Neural progenitor cell (in vitro differentiated cells): ENCODE results near the gene WNT8B. TPM values are rescaled to one million over a fixed set of nuclear protein-coding genes. Genes with fewer than 3 reads are reported as not detected.

Experiments
- DNase-seq: peaks from one replicate; pipeline ENCODE4 v3.0.0-alpha.2; 2016; ENCODE audit warnings: low spot score
- H2AFZ ChIP-seq: fragments of 200-600 bp; sonication (generic); replicated peaks from 2 replicates; pipeline ENCODE4 v1.6.1; 2016; ENCODE audit warnings: antibody characterized with exemption
- H3F3A ChIP-seq: fragments of 200-600 bp; sonication (generic); 2 replicates; pipeline ENCODE4 v1.6.1; 2016; ENCODE audit warnings: antibody characterized with exemption, low read depth
- H3K27ac ChIP-seq: fragments of 200-600 bp; sonication (generic); 2 replicates; pipeline ENCODE4 v1.5.1; 2016; ENCODE audit warnings: mild to moderate bottlenecking
- H3K27me3 ChIP-seq: fragments of 200-600 bp; sonication (generic); 2 replicates; pipeline ENCODE4 v1.6.1; 2016; ENCODE audit warnings: mild to moderate bottlenecking, moderate library complexity
- H3K36me3 ChIP-seq: fragments of 200-600 bp; sonication (generic); 2 replicates; pipeline ENCODE4 v1.5.1; 2016
- H3K4me1 ChIP-seq: fragments of 200-600 bp; sonication (generic); 2 replicates; pipeline ENCODE4 v1.6.1; 2016; ENCODE audit warnings: mixed run types
- H3K4me2 ChIP-seq: fragments of 200-600 bp; sonication (generic); 2 replicates; pipeline ENCODE4 v1.6.1; 2016
- H3K4me3 ChIP-seq: fragments of 200-600 bp; sonication (generic); 2 replicates; pipeline ENCODE4 v1.5.1; 2016
- H3K79me2 ChIP-seq: fragments of 200-600 bp; sonication (generic); 2 replicates; pipeline ENCODE4 v1.6.1; 2016; ENCODE audit warnings: low read depth
- H3K9ac ChIP-seq: fragments of 200-600 bp; sonication (generic); 2 replicates; pipeline ENCODE4 v1.6.1; 2016
- H3K9me3 ChIP-seq: fragments of 200-600 bp; sonication (generic); 2 replicates; pipeline ENCODE4 v1.5.1; 2016; ENCODE audit warnings: low read depth
- H4K20me1 ChIP-seq: fragments of 200-600 bp; sonication (generic); 2 replicates; pipeline ENCODE4 v1.6.1; 2016; ENCODE audit warnings: low read depth
- H3K27ac Mint-ChIP-seq: 3 replicates; pipeline ENCODE4 v1.8.0; 2021; ENCODE audit warnings: mixed read lengths
- H3K27me3 Mint-ChIP-seq: 2 replicates; pipeline ENCODE4 v1.8.0; 2022; ENCODE audit warnings: low read depth, mild to moderate bottlenecking, inconsistent platforms, moderate library complexity, mixed read lengths; ENCODE audit not compliant: insufficient read depth
- H3K36me3 Mint-ChIP-seq: 3 replicates; pipeline ENCODE4 v1.8.0; 2021; ENCODE audit warnings: mixed read lengths
- H3K4me1 Mint-ChIP-seq: 3 replicates; pipeline ENCODE4 v1.8.0; 2021; ENCODE audit warnings: mixed read lengths
- H3K4me3 Mint-ChIP-seq: 3 replicates; pipeline ENCODE4 v1.8.0; 2021; ENCODE audit warnings: mild to moderate bottlenecking, moderate library complexity, mixed read lengths
- H3K9me3 Mint-ChIP-seq: 3 replicates; pipeline ENCODE4 v1.8.0; 2020; ENCODE audit warnings: mixed read lengths
- CTCF ChIP-seq: fragments of 200-600 bp; sonication (generic); IDR thresholded peaks from 2 replicates; pipeline ENCODE4 v1.5.1; 2017; ENCODE audit warnings: antibody characterized with exemption, mild to moderate bottlenecking
- EZH2 ChIP-seq: fragments of 200-600 bp; sonication (generic); IDR thresholded peaks from 2 replicates; pipeline ENCODE4 v1.6.1; 2017; ENCODE audit warnings: antibody characterized with exemption, mild to moderate bottlenecking, moderate library complexity
- EZH2phosphoT487 ChIP-seq: fragments of 200-600 bp; sonication (generic); IDR thresholded peaks from 2 replicates; pipeline ENCODE4 v1.6.1; 2017; ENCODE audit warnings: antibody characterized with exemption
- total RNA-seq: library from RNA; depleted of rRNA; stranded (reverse); fragments of >200 nt; gene quantifications from 2 replicates; pipeline ENCODE4 v1.2.3, GENCODE V29; 2015; ENCODE audit warnings: low replicate concordance

WNT8B gene
- total RNA-seq, 1 donor from 2014 or later = 5.8 TPM

GRCh38 chr10:100490531-100490930 lies 27.7 kb downstream of the WNT8B start:
- no peak overlapping the region for H3K4me2 ChIP-seq
- no peak overlapping the region for H3K4me3 ChIP-seq
- no peak for DNase-seq
- H3K27ac ChIP-seq = no peak overlapping the region
- Mint-ChIP-seq H3K27ac (no peak overlapping the region), H3K4me1 (peaks cover 40% of the 10 kb centered on the region), H3K4me3 (no peak overlapping the region), H3K27me3 (peaks cover 14% of the 10 kb centered on the region), H3K36me3 (peaks cover 48% of the 10 kb centered on the region), H3K9me3 (no peaks in the 10 kb centered on the region)
- peaks cover 85% of the 10 kb centered on the region for H3K27me3 ChIP-seq
- H3K9ac ChIP-seq = no peak overlapping the region
- no peaks in the 10 kb centered on the region for H3K36me3 ChIP-seq
- H3K9me3 ChIP-seq = no peaks in the 10 kb centered on the region
- no peak overlapping the region for H2AFZ ChIP-seq
- H3K4me1 ChIP-seq = peaks cover 19% of the 10 kb centered on the region
- peaks cover 25% of the 10 kb centered on the region for H3F3A ChIP-seq
- TF ChIP-seq CTCF (no peak), EZH2 (no peak), EZH2phosphoT487 (no peak)
- peaks cover 7% of the 10 kb centered on the region for H4K20me1 ChIP-seq
- H3K79me2 ChIP-seq = no peaks in the 10 kb centered on the region

GRCh38 chr10:100496567-100496966 lies 33.8 kb downstream of the WNT8B start:
- Histone ChIP-seq H3F3A (peaks cover 2% of the 10 kb centered on the region), H3K27me3 (peaks cover 54% of the 10 kb centered on the region), H3K9me3 (no peaks in the 10 kb centered on the region), H4K20me1 (no peaks in the 10 kb centered on the region), H3K27ac (no peak overlapping the region), H3K4me1 (peaks cover 6% of the 10 kb centered on the region), H2AFZ (no peak overlapping the region), H3K9ac (no peak overlapping the region), H3K4me2 (no peak overlapping the region), H3K4me3 (no peak overlapping the region), H3K79me2 (no peaks in the 10 kb centered on the region), H3K36me3 (no peaks in the 10 kb centered on the region)
- no peak for TF ChIP-seq EZH2
- no peak for TF ChIP-seq CTCF
- no peak for TF ChIP-seq EZH2phosphoT487
- H3K9me3 Mint-ChIP-seq = peaks cover 2% of the 10 kb centered on the region
- no peak overlapping the region for H3K4me3 Mint-ChIP-seq
- no peak for DNase-seq
- peaks cover 5% of the 10 kb centered on the region for H3K27me3 Mint-ChIP-seq
- peaks cover 49% of the 10 kb centered on the region for H3K36me3 Mint-ChIP-seq
- H3K27ac Mint-ChIP-seq = no peak overlapping the region
- H3K4me1 Mint-ChIP-seq = peaks cover 29% of the 10 kb centered on the region

- TF ChIP-seq CTCF (no peak), EZH2 (no peak), EZH2phosphoT487 (no peak)
- no peaks in the 10 kb centered on the region for H3K9me3 ChIP-seq
- H3K4me3 ChIP-seq = no peak overlapping the region
- H3K27me3 ChIP-seq = peaks cover 44% of the 10 kb centered on the region
- no peak for DNase-seq
- H3F3A ChIP-seq = peaks cover 17% of the 10 kb centered on the region
- Mint-ChIP-seq H3K36me3 (peaks cover 50% of the 10 kb centered on the region), H3K27me3 (peaks cover 5% of the 10 kb centered on the region), H3K4me3 (no peak overlapping the region), H3K4me1 (peaks cover 44% of the 10 kb centered on the region), H3K27ac (no peak overlapping the region), H3K9me3 (peaks cover 2% of the 10 kb centered on the region)
- no peak overlapping the region for H3K27ac ChIP-seq
- H3K4me2 ChIP-seq = no peak overlapping the region
- no peaks in the 10 kb centered on the region for H3K36me3 ChIP-seq
- no peaks in the 10 kb centered on the region for H4K20me1 ChIP-seq
- H3K79me2 ChIP-seq = no peaks in the 10 kb centered on the region
- H3K4me1 ChIP-seq = peaks cover 21% of the 10 kb centered on the region
- H3K9ac ChIP-seq = no peak overlapping the region
- no peak overlapping the region for H2AFZ ChIP-seq
Observed at GRCh38 chr10:100498059-100498458, 35.2 kb downstream of the WNT8B start.
